Measurements from ENCODE around the gene CACNA1E.

CACNA1E gene

DNA sequence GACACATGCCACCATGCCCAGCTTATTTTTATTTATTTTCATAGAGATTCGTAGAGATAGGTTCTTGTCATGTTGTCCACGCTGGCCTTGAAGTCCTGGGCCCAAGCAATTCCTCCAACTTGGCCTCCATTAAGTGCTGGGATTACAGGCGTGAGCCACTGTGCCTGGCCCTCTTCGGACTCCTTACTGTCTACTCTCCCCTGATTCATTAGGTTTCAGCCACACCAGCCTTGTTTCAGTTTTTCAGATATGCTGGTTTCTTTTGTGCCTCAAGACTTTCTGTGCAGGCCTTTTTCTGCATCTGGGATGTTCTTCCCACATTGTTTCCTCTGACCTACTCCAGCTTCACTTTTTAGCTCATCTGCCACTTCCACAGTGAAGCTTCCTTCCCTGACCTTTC is 85.4 kb downstream of the CACNA1E start:
- FAIRE-seq, result no peak
- TF ChIP-seq, protein P1, sequence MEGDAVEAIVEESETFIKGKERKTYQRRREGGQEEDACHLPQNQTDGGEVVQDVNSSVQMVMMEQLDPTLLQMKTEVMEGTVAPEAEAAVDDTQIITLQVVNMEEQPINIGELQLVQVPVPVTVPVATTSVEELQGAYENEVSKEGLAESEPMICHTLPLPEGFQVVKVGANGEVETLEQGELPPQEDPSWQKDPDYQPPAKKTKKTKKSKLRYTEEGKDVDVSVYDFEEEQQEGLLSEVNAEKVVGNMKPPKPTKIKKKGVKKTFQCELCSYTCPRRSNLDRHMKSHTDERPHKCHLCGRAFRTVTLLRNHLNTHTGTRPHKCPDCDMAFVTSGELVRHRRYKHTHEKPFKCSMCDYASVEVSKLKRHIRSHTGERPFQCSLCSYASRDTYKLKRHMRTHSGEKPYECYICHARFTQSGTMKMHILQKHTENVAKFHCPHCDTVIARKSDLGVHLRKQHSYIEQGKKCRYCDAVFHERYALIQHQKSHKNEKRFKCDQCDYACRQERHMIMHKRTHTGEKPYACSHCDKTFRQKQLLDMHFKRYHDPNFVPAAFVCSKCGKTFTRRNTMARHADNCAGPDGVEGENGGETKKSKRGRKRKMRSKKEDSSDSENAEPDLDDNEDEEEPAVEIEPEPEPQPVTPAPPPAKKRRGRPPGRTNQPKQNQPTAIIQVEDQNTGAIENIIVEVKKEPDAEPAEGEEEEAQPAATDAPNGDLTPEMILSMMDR (IDR thresholded peaks at IDR 0.05; ENCODE audit: insufficient read depth, missing control alignments), result no peak
- no peak for DNase-seq (ENCODE audit: insufficient read length, low spot score)

DNA sequence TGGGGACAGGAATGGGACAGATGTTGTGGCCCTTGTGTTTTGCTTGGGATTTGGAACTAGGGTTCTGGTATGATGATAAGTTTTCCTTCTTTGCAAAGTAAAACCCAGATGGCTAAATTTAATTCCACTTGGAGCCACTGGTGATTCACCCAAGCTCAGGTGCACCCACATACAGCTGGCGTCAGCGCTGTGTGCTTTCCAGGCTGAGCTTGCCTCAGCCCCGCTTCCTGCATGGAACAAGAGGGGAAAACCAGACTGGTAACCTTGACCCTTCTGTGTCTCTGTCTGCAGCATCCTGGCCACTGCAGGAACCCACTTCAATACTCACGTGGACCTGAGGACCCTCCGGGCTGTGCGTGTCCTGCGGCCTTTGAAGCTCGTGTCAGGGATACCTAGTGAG is 94.2 kb downstream of the CACNA1E start:
- no peak for DNase-seq (ENCODE audit: insufficient read length, low spot score)
- TF ChIP-seq, protein P1 (IDR thresholded peaks at IDR 0.05; ENCODE audit: insufficient read depth, missing control alignments), result no peak
- FAIRE-seq, result no peak

DNA sequence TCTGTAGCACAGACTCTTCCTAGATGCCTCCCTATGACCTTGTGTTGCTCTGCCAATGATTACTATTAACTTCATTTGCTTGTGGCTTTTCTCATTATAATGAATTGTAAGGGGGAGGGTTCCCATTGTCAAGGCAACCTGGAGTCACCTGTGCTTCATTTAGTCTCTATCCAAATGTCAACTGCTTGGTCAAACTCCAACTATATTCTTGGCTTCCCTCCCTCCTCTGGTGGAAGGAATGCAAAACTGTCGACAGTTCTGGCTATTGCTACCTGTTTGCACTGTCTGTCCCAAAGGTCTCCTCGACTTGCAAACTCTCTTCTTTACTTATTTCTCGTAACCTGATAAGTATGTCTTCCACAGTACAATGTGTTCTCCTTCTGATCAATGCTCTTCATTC is 100.3 kb downstream of the CACNA1E start:
- DNase-seq (ENCODE audit: insufficient read length, low spot score) (no peak), FAIRE-seq (no peak)
- TF ChIP-seq, protein P1 (IDR thresholded peaks at IDR 0.05; ENCODE audit: insufficient read depth, missing control alignments), result peak; percentile 4

DNA sequence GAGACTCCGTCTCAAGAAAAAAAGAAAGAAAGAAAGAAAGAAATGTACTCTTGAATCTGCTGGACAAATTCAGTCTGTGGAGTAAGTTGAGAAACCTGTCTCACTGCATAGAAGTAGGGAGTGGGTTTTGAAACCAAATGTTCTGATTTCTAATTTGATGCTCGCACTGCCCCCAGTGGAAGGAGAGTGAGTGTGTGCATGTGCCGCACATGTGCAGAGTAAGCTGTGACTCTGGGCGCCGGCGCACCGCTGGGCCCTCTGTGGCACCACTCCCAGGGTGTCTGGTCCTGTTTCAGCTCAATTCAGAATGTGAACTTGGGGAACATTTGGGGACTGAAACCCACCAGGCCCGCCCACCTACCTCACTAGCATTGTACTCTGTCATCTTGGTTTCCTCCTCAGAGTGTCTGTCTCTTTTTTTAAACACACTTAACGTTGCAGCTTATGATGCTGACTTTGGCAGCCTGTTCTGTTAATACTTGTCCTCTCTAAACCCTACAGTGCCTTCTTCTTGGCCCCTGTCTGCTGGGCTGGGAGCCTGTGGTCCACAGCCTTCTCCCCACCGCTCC is 104.6 kb downstream of the CACNA1E start:
- FAIRE-seq (no peak), DNase-seq (ENCODE audit: insufficient read length, low spot score) (no peak)
- TF ChIP-seq, protein P1 (IDR thresholded peaks at IDR 0.05; ENCODE audit: insufficient read depth, missing control alignments), result peak; percentile 33

DNA sequence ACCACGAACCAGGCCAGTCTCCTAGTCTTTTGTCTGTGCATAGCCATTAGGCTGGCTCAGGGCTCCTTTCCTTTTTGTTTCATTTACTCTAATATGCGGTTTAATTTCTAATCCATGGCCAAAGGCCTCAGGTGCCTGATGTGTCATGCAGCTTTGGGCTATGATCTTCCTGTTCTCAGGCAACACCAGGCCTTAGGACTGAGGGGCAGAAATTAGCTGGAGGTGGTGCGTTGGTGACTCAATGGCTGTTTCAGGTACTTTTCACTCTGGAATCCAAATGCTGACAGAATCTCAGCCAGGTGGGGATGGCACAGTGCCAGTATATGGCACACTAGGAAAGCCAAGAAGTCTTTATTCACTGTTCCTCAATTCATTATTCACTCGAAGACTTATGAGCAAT is 105.3 kb downstream of the CACNA1E start:
- DNase-seq (ENCODE audit: insufficient read length, low spot score) (no peak), FAIRE-seq (no peak)
- TF ChIP-seq, protein P1 (IDR thresholded peaks at IDR 0.05; ENCODE audit: insufficient read depth, missing control alignments), result no peak

DNA sequence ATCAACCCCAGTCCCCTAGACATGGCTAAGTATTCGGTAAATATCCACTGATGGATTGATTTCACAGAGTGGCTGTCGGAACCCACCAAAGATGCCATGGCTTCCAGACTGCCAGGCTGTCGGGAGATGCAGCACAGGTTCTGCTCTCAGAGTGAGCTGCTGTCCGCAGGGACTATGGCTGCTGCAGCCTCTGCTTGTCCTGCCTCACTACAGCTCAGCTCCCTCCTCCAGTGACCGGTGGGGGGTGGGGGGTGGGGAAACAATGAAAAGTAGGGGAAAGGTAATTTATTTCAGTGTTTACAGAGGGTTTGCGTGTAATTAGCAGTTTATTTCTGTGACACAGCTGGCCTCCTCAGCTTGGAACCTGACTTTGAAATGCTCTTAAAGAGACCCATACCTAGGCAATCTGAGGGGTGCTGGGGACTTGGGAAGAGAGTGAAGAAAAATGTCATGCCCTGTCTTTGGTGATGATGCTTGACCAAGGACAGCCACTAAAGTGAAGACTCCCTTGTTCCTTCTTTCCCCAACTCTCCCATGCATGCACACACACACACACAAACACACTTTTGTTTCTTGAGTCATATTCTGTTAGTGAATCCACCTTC is 109.0 kb downstream of the CACNA1E start:
- TF ChIP-seq, protein P1 (IDR thresholded peaks at IDR 0.05; ENCODE audit: insufficient read depth, missing control alignments), result no peak
- FAIRE-seq, result no peak

DNA sequence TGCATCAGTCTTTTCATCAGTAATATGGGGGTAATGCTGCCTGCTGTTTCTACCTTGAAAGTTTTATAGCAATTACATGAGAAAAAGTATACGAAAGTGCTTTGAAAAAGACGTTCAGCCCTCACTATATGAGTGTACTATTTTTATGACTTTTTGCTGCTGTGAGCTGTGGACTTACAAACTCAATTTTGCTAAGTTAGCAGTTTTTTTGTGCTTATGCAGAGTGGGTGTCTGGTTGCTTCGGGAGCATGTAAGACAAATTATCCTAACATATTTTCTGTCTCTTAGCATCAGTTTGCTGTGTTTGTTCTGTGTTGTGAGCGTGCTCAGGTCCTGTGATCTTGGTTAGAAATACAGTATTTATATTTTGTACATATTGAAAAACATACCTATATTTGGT is 109.7 kb downstream of the CACNA1E start:
- TF ChIP-seq, protein P1 (IDR thresholded peaks at IDR 0.05; ENCODE audit: insufficient read depth, missing control alignments), result no peak
- no peak for DNase-seq (ENCODE audit: insufficient read length, low spot score)
- FAIRE-seq, result no peak

More for the DNA sequence above, 109.0 kb downstream of the CACNA1E start:
- no peak for DNase-seq (ENCODE audit: insufficient read length, low spot score)
